HepG2 (cell line): ENCODE results near the gene GJC1. TPM values are rescaled to one million over a fixed set of nuclear protein-coding genes. Genes with fewer than 3 reads are reported as not detected.

Source experiments
- ARHGAP35 ChIP-seq: sonication (generic); formaldehyde crosslinking; IDR thresholded peaks from 2 replicates; pipeline ENCODE4 v1.9.0; 2022; ENCODE audit warnings: mild to moderate bottlenecking, inconsistent platforms, moderate library complexity, missing genetic modification reagents, borderline replicate concordance
- ATF7-NPFF ChIP-seq: sonication (generic); formaldehyde crosslinking; IDR thresholded peaks from 2 replicates; pipeline ENCODE4 v1.8.1; 2023; ENCODE audit warnings: mild to moderate bottlenecking, low read depth, missing genetic modification reagents, moderate library complexity
- ERF ChIP-seq: IDR thresholded peaks from 2 replicates; pipeline ENCODE4 v1.6.1; 2018; ENCODE audit warnings: missing biosample characterization, missing genetic modification reagents
- HOXA3 ChIP-seq: sonication (generic); formaldehyde crosslinking; IDR thresholded peaks from 2 replicates; pipeline ENCODE4 v1.5.0; 2020; ENCODE audit warnings: missing genetic modification reagents
- IRF2 ChIP-seq: IDR thresholded peaks from 2 replicates; pipeline ENCODE4 v1.6.1; 2018; ENCODE audit warnings: missing genetic modification reagents, missing compliant biosample characterization
- MAFG ChIP-seq: sonication (generic); formaldehyde crosslinking; IDR thresholded peaks from 2 replicates; pipeline ENCODE4 v1.5.1; 2020; ENCODE audit warnings: mild to moderate bottlenecking, missing genetic modification reagents
- MAZ ChIP-seq, 2 experiments: sonication (generic) in 1 of 2; formaldehyde crosslinking in 1 of 2; IDR thresholded peaks; 2 replicates each; pipeline versions ENCODE4 v1.5.0 to v1.6.1; 2012 to 2020; ENCODE audit warnings: low read depth in 2 of 2, mild to moderate bottlenecking in 2 of 2, borderline replicate concordance in 1 of 2, improper control_type of control experiment in 1 of 2, low read length in 1 of 2, missing genetic modification reagents in 1 of 2, moderate library complexity in 1 of 2
- NAIF1 ChIP-seq: sonication (generic); formaldehyde crosslinking; IDR thresholded peaks from 2 replicates; pipeline ENCODE4 v1.5.0; 2020; ENCODE audit warnings: mild to moderate bottlenecking, missing genetic modification reagents, borderline replicate concordance
- PLRG1 ChIP-seq: fragments of 450-650 bp; conservative IDR thresholded peaks from 2 replicates; pipeline ENCODE4 v1.6.1; 2016
- RAD51 ChIP-seq: fragments of 450-650 bp; IDR thresholded peaks from 2 replicates; pipeline ENCODE4 v1.6.1; 2016; ENCODE audit warnings: borderline replicate concordance
- RXRA ChIP-seq: sonication (generic); formaldehyde crosslinking; IDR thresholded peaks from 2 replicates; pipeline ENCODE4 v1.5.1; 2020; ENCODE audit warnings: missing genetic modification reagents
- SP1 ChIP-seq, 2 experiments: fragments of 450-650 bp in 1 of 2; sonication (generic) in 1 of 2; formaldehyde crosslinking in 1 of 2; IDR thresholded peaks; 2 replicates each; pipeline versions ENCODE4 v1.4.0 to v1.6.1; 2016 to 2020; ENCODE audit warnings: missing genetic modification reagents in 1 of 2
- TOPORS ChIP-seq: sonication (generic); formaldehyde crosslinking; IDR thresholded peaks from 2 replicates; pipeline ENCODE4 v1.8.0; 2023; ENCODE audit warnings: mild to moderate bottlenecking, missing genetic modification reagents
- YEATS2 ChIP-seq: sonication (generic); formaldehyde crosslinking; IDR thresholded peaks from 2 replicates; pipeline ENCODE4 v1.4.0; 2020; ENCODE audit warnings: missing genetic modification reagents, borderline replicate concordance
- ZNF264 ChIP-seq: sonication (generic); formaldehyde crosslinking; IDR thresholded peaks from 2 replicates; pipeline ENCODE4 v1.4.0; 2020; ENCODE audit warnings: missing genetic modification reagents
- ZNF550 ChIP-seq: sonication (generic); formaldehyde crosslinking; IDR thresholded peaks from 2 replicates; pipeline ENCODE4 v1.4.0; 2020; ENCODE audit warnings: mild to moderate bottlenecking, missing genetic modification reagents, borderline replicate concordance
- polyA plus RNA-seq, 8 experiments: library from polyadenylated mRNA; depleted of rRNA in 3 of 8; stranded (reverse) in 7 of 8; unstranded in 1 of 8; fragments of >200 nt; fragmentation: Illumina TruSeq in 4 of 8; extraction: Trizol in 4 of 8; gene quantifications; 2 replicates each; pipeline versions ENCODE4 v1.2.1 to v1.2.3, GENCODE V29; 2011 to 2016; ENCODE audit warnings: low read depth in 4 of 8, missing spikeins in 1 of 8, mixed read lengths in 1 of 8; ENCODE audit not compliant: insufficient read depth in 1 of 8
- total RNA-seq, 5 experiments: library from RNA; depleted of rRNA; stranded (reverse); fragments of >200 nt; fragmentation: Illumina TruSeq; extraction: Trizol; gene quantifications; 2 replicates each; pipeline ENCODE4 v1.2.3, GENCODE V29; 2016; ENCODE audit warnings: low read depth in 1 of 5
- TF ChIP-seq, protein P1 (sequence below): sonication (generic); formaldehyde crosslinking; IDR thresholded peaks from 2 replicates; pipeline ENCODE4 v1.5.1; 2020; ENCODE audit warnings: missing genetic modification reagents, mild to moderate bottlenecking, borderline replicate concordance
- TF ChIP-seq, protein P2 (sequence below): sonication (generic); formaldehyde crosslinking; IDR thresholded peaks from 2 replicates; pipeline ENCODE4 v1.5.0; 2020; ENCODE audit warnings: missing genetic modification reagents, mild to moderate bottlenecking, borderline replicate concordance
- TF ChIP-seq, protein P3 (sequence below): sonication (generic); formaldehyde crosslinking; IDR thresholded peaks from 2 replicates; pipeline ENCODE4 v1.4.0; 2020; ENCODE audit warnings: missing genetic modification reagents
- TF ChIP-seq, protein P4 (sequence below): sonication (generic); formaldehyde crosslinking; IDR thresholded peaks from 2 replicates; pipeline ENCODE4 v1.4.0; 2020; ENCODE audit warnings: mild to moderate bottlenecking, missing genetic modification reagents, borderline replicate concordance

The GJC1 gene
- total and polyA plus RNA-seq, 2 of the 13 experiments (the other 11 are each of a cell fraction or from before 2014, with no cell fraction given) = 1.7 TPM

- TF ChIP-seq IRF2 (no peak), PLRG1 (no peak), YEATS2 (CRISPR knock-in tag) (no peak), RXRA (CRISPR knock-in tag) (no peak), ZNF550 (CRISPR knock-in tag) (no peak), MAFG (no peak), TOPORS (no peak), ARHGAP35 (CRISPR knock-in tag) (no peak), ZNF264 (CRISPR knock-in tag) (no peak), MAZ (IDR thresholded peaks at IDR 0.05; ENCODE audit: borderline replicate concordance, low read depth, low read length) (no peak), MAZ (CRISPR knock-in tag; IDR thresholded peaks at IDR 0.05; ENCODE audit: low read depth) (0 out of 2 replicates have a peak, but pooled peaks have one; percentile 30), NAIF1 (CRISPR knock-in tag) (no peak), RAD51 (no peak), ERF (no peak), ATF7-NPFF (CRISPR knock-in tag) (no peak), HOXA3 (CRISPR knock-in tag) (peak; percentile 24; the same call in 1 of the 2 replicates), SP1 (IDR thresholded peaks at IDR 0.05) (no peak), SP1 (CRISPR knock-in tag; IDR thresholded peaks at IDR 0.05) (no peak)
- TF ChIP-seq, protein P1, sequence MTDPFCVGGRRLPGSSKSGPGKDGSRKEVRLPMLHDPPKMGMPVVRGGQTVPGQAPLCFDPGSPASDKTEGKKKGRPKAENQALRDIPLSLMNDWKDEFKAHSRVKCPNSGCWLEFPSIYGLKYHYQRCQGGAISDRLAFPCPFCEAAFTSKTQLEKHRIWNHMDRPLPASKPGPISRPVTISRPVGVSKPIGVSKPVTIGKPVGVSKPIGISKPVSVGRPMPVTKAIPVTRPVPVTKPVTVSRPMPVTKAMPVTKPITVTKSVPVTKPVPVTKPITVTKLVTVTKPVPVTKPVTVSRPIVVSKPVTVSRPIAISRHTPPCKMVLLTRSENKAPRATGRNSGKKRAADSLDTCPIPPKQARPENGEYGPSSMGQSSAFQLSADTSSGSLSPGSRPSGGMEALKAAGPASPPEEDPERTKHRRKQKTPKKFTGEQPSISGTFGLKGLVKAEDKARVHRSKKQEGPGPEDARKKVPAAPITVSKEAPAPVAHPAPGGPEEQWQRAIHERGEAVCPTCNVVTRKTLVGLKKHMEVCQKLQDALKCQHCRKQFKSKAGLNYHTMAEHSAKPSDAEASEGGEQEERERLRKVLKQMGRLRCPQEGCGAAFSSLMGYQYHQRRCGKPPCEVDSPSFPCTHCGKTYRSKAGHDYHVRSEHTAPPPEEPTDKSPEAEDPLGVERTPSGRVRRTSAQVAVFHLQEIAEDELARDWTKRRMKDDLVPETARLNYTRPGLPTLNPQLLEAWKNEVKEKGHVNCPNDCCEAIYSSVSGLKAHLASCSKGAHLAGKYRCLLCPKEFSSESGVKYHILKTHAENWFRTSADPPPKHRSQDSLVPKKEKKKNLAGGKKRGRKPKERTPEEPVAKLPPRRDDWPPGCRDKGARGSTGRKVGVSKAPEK (CRISPR knock-in tag) = no peak
- TF ChIP-seq, protein P2, sequence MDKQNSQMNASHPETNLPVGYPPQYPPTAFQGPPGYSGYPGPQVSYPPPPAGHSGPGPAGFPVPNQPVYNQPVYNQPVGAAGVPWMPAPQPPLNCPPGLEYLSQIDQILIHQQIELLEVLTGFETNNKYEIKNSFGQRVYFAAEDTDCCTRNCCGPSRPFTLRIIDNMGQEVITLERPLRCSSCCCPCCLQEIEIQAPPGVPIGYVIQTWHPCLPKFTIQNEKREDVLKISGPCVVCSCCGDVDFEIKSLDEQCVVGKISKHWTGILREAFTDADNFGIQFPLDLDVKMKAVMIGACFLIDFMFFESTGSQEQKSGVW (CRISPR knock-in tag) = no peak
- TF ChIP-seq, protein P3, sequence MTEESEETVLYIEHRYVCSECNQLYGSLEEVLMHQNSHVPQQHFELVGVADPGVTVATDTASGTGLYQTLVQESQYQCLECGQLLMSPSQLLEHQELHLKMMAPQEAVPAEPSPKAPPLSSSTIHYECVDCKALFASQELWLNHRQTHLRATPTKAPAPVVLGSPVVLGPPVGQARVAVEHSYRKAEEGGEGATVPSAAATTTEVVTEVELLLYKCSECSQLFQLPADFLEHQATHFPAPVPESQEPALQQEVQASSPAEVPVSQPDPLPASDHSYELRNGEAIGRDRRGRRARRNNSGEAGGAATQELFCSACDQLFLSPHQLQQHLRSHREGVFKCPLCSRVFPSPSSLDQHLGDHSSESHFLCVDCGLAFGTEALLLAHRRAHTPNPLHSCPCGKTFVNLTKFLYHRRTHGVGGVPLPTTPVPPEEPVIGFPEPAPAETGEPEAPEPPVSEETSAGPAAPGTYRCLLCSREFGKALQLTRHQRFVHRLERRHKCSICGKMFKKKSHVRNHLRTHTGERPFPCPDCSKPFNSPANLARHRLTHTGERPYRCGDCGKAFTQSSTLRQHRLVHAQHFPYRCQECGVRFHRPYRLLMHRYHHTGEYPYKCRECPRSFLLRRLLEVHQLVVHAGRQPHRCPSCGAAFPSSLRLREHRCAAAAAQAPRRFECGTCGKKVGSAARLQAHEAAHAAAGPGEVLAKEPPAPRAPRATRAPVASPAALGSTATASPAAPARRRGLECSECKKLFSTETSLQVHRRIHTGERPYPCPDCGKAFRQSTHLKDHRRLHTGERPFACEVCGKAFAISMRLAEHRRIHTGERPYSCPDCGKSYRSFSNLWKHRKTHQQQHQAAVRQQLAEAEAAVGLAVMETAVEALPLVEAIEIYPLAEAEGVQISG = no peak
- TF ChIP-seq, protein P4, sequence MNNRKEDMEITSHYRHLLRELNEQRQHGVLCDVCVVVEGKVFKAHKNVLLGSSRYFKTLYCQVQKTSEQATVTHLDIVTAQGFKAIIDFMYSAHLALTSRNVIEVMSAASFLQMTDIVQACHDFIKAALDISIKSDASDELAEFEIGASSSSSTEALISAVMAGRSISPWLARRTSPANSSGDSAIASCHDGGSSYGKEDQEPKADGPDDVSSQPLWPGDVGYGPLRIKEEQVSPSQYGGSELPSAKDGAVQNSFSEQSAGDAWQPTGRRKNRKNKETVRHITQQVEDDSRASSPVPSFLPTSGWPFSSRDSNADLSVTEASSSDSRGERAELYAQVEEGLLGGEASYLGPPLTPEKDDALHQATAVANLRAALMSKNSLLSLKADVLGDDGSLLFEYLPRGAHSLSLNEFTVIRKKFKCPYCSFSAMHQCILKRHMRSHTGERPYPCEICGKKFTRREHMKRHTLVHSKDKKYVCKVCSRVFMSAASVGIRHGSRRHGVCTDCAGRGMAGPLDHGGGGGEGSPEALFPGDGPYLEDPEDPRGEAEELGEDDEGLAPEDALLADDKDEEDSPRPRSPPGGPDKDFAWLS (CRISPR knock-in tag) = no peak
Observed at GRCh38 chr17:44829523-44830358, at the start of gene GJC1 (continued).
